ENCODE results near the gene ALDOC.

ALDOC gene

DNA sequence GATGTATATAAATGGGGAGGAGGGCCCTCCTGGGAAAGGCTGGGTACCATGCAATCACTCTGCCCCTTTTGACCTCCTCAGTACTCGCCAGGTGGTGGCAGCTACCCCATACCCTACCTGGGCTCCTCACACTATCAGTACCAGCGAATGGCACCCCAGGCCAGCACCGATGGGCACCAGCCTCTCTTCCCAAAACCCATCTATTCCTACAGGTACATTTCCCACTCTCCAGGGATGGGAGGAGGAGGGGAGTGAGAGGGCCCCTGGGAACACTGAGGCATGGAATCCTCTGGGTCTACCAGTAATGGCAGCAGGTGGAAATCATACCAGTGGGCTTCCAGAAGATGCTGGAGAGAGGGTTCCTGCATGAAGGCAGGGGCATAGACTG is 47.7 kb downstream of the ALDOC start:
- TF ChIP-seq CTCF (IDR thresholded peaks at IDR 0.05; ENCODE audit: extremely low read depth, missing control alignments), result no peak
- no peak for DNase-seq (ENCODE audit: low spot score)

DNA sequence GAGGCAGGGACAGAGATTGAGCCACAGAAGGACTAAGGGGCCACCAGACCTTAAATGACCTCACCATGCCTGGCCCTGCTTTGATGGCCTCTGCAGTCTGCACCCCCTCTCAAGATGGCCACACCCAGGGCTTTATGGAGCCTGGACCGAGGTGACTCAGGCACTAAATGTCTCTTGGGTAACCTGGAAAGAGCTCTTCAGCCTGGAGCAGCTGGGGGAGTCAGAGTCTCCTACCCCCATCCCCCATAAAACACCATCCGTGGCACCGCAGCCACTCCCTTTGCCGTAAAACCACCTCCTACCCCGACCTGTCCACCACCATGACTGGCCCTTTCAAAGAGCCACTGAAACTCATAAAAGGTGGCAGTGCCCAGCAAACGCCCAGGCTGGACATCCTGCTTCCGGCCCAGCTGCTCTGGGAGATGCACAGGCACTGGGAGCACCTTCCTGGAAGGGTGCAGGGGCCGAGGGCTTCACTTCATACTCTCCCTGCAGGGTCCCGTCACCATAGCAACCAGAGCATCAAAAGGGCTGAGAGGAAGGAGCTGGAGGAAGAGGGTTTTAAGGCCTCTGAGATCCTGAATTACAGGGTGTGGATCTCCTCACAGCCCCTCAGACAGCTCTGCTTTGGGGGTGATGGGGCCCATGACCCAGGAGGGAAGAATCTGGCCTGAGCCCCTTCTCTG is 48.2 kb downstream of the ALDOC start:
- no peak for TF ChIP-seq CTCF (IDR thresholded peaks at IDR 0.05; ENCODE audit: extremely low read depth, missing control alignments)
- DNase-seq (ENCODE audit: low spot score), result no peak

GRCh38 chr17:28527859-28528258 is 48.8 kb downstream of the ALDOC start:
- no peak for DNase-seq (ENCODE audit: low spot score)
- no peak for TF ChIP-seq CTCF (IDR thresholded peaks at IDR 0.05; ENCODE audit: extremely low read depth, missing control alignments)

DNA sequence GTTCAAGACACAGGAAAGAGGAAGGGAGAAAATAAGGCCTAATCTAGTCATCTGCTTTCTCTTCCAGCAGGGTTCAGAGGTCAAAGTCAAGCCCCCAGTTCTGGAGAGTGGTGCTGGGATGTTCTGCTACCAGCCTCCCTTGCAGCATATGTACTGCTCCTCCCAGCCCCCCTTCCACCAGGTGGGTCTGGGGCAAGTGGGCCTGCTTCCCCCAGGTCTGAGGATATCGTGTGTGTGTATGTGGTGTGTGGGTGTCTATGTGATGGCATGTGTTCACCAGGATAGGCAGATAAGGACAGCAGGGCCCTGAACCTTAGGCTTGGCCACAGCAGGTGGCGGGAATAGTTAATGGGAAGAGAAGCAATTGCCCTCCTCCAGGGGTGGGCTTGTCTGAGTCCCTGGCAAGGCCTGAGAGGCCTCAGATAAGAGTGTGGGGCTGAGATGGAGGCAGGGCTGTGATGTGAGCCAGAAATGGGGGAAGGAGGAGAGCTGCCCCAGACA is 49.5 kb downstream of the ALDOC start:
- DNase-seq (ENCODE audit: low spot score), result no peak
- no peak for TF ChIP-seq CTCF (IDR thresholded peaks at IDR 0.05; ENCODE audit: extremely low read depth, missing control alignments)

DNA sequence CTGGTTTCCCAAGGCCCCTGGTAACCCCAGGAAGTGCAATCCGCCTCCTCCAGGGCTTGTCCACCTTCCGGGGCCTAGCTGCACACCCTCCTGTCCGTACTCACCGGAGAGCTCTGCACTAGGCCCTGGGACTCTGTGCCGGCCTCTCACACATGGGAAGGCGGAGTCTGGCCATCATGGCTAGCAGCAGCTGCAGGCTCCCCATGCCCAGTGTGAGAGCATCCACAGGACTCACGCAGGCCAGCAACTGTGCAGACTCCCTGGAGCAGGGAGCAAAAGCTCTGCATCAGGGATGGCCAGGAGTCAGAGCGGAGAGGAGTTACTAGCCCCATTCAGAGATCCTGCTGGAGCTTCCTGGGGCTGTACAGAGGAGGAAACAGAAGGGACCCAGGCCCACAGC is 50.3 kb downstream of the ALDOC start:
- DNase-seq (ENCODE audit: low spot score), result no peak
- no peak for TF ChIP-seq CTCF (IDR thresholded peaks at IDR 0.05; ENCODE audit: extremely low read depth, missing control alignments)

DNA sequence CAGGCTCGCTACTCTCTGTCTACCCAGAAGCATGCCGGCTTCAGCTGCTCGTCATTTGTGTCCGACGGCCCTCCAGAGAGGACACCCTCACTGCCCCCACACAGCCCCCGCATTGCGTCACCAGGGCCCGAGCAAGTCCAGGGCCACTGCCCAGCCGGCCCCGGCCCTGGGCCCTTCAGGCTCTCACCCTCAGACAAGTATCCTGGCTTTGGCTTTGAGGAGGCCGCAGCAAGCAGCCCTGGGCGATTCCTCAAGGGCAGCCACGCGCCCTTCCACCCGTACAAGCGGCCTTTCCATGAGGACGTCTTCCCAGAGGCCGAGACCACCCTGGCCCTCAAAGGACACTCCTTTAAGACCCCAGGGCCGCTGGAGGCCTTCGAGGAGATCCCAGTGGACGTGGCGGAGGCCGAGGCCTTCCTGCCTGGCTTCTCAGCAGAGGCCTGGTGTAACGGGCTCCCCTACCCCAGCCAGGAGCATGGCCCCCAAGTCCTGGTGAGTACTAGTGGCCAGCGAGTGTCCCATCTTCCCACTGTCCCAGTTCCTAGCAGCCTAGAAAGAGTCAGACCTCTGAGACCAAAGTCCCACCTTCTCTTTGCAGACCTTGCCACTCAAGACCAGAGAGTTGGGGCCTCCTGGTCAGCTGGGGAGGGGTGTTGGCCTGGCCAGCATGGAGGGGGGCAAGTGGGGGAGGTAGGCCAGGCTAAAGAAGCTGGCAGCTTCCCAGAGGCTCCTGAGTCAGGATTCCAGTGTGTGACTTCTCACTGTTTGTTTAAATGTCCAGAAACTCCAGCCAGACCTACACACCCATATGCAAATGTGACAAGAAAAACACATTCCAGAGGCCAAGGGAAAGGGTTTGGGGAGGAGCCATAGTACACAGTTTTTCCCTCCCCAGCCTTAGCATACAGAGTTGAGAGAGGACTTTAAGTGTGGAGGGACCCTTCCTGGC is 51.9 kb downstream of the ALDOC start:
- no peak for DNase-seq (ENCODE audit: low spot score)
- TF ChIP-seq CTCF (IDR thresholded peaks at IDR 0.05; ENCODE audit: extremely low read depth, missing control alignments), result no peak

DNA sequence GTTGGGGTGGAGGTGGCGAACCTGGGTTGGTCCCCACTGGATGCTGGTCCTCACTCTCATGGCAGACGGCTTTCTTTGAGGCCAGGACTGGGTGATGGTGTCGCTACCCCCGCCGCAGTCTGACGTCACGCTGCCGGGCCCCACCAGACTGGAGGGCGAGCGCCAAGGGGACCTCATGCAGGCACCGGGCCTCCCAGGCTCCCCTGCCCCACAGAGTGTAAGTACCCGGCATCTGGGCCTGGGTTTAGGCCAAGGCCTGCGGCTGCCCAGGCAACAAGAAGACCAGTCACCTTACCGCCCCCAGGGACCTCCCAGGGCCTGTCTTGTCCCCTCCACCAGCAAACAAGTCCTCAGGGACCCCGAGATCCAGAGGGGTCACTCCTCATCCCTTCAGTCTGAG is 52.8 kb downstream of the ALDOC start:
- TF ChIP-seq CTCF (IDR thresholded peaks at IDR 0.05; ENCODE audit: extremely low read depth, missing control alignments), result no peak

More for the DNA sequence above, 52.8 kb downstream of the ALDOC start:
- DNase-seq (ENCODE audit: low spot score), result no peak

All from GM20000 (cell line).